ENCODE results near the gene METTL3. TPM values are rescaled to one million over a fixed set of nuclear protein-coding genes. Genes with fewer than 3 reads are reported as not detected.

The METTL3 gene
- total and polyA plus RNA-seq, 2 experiments from 2014 or later, result 28.6 to 44.5 TPM

- peak; percentile 83 for DNase-seq
- H2AFZ ChIP-seq, result no peak overlapping the region
- in situ Hi-C loops (cut with MboI), result no loop called here
- peak overlapping the region; percentile 41; the same call in 1 of the 2 replicates for H3K27ac ChIP-seq
- H3K9ac ChIP-seq, result no peak overlapping the region
- H3K4me1 ChIP-seq (ENCODE audit: insufficient read depth), result peaks cover 14% of the 10 kb centered on the region
- 15 to 20% methylated on average over 2 of the region's 2 CpGs for WGBS, 2 experiments (ENCODE audit: low coverage in 1 of 2, low lambda C conversion rate in 2 of 2, missing lambda C conversion rate in 2 of 2)
- H3K4me3 ChIP-seq, result no peak overlapping the region
- peaks cover 15% of the 10 kb centered on the region for H3F3A ChIP-seq (ENCODE audit: insufficient read depth)
- H3K79me2 ChIP-seq (ENCODE audit: insufficient read depth), result no peaks in the 10 kb centered on the region
- no peaks in the 10 kb centered on the region for H3K27me3 ChIP-seq (replicated peaks; ENCODE audit: insufficient read depth)
- H3K36me3 ChIP-seq (ENCODE audit: low read depth), result no peaks in the 10 kb centered on the region
- no peaks in the 10 kb centered on the region for H3K9me3 ChIP-seq (ENCODE audit: low read depth)
- no peaks in the 10 kb centered on the region for H3K9me2 ChIP-seq (ENCODE audit: insufficient read depth)
- TF ChIP-seq EZH2phosphoT487 (IDR thresholded peaks at IDR 0.05; ENCODE audit: insufficient read depth, low read depth) (no peak), EZH2 (IDR thresholded peaks at IDR 0.05; ENCODE audit: insufficient read depth, poor library complexity, severe bottlenecking) (no peak)
- no peak overlapping the region for H3K4me2 ChIP-seq (ENCODE audit: unreplicated experiment)
- no peaks in the 10 kb centered on the region for H4K20me1 ChIP-seq (ENCODE audit: insufficient read depth)
Observed at GRCh38 chr14:21521501-21521900, 10.4 kb upstream of the METTL3 start.

DNA sequence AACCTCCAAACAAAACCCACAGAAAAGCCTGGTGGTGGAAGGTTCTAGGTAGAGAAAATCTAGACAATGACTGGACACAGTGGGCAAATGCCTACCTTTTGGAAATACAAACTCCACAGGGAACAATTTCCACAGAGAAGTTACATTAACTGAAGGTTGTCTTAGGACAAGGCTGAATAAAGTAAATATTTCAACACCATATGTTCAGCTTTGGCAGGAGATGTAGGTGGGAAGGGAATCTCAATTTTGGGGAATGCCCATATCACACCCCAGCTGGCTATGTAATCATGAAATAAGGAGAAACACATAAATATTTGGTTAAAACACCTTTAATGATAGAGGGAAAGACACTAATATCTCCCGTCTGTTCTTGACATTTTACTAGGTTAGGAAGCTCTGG is 9.6 kb upstream of the METTL3 start:
- H3K9me2 ChIP-seq (ENCODE audit: insufficient read depth), result no peaks in the 10 kb centered on the region
- no peaks in the 10 kb centered on the region for H4K20me1 ChIP-seq (ENCODE audit: insufficient read depth)
- 56 to 60% methylated on average over 1 of the region's 1 CpG for WGBS, 2 experiments (ENCODE audit: low coverage in 1 of 2, low lambda C conversion rate in 2 of 2, missing lambda C conversion rate in 2 of 2)
- no peak overlapping the region for H3K4me2 ChIP-seq (ENCODE audit: unreplicated experiment)
- H3K9me3 ChIP-seq (ENCODE audit: low read depth), result no peaks in the 10 kb centered on the region
- no peak overlapping the region for H3K27ac ChIP-seq
- peaks cover 14% of the 10 kb centered on the region for H3K4me1 ChIP-seq (ENCODE audit: insufficient read depth)
- peaks cover 15% of the 10 kb centered on the region for H3F3A ChIP-seq (ENCODE audit: insufficient read depth)
- no peaks in the 10 kb centered on the region for H3K79me2 ChIP-seq (ENCODE audit: insufficient read depth)
- TF ChIP-seq EZH2 (IDR thresholded peaks at IDR 0.05; ENCODE audit: insufficient read depth, poor library complexity, severe bottlenecking), result no peak
- no peak overlapping the region for H3K4me3 ChIP-seq
- in situ Hi-C loops (cut with MboI), result no loop called here
- H3K9ac ChIP-seq, result no peak overlapping the region
- H2AFZ ChIP-seq, result no peak overlapping the region
- H3K36me3 ChIP-seq (ENCODE audit: low read depth), result no peaks in the 10 kb centered on the region
- no peak for DNase-seq
- no peaks in the 10 kb centered on the region for H3K27me3 ChIP-seq (replicated peaks; ENCODE audit: insufficient read depth)

GRCh38 chr14:21518725-21519124 is 7.6 kb upstream of the METTL3 start:
- Histone ChIP-seq H4K20me1 (ENCODE audit: insufficient read depth) (no peaks in the 10 kb centered on the region), H3K27ac (no peak overlapping the region), H3K4me3 (no peak overlapping the region), H2AFZ (no peak overlapping the region), H3K79me2 (ENCODE audit: insufficient read depth) (no peaks in the 10 kb centered on the region), H3K4me2 (ENCODE audit: unreplicated experiment) (no peak overlapping the region), H3K9ac (no peak overlapping the region), H3K36me3 (ENCODE audit: low read depth) (no peaks in the 10 kb centered on the region), H3K4me1 (ENCODE audit: insufficient read depth) (peaks cover 14% of the 10 kb centered on the region), H3K27me3 (replicated peaks; ENCODE audit: insufficient read depth) (no peaks in the 10 kb centered on the region), H3F3A (ENCODE audit: insufficient read depth) (peaks cover 15% of the 10 kb centered on the region), H3K9me3 (ENCODE audit: low read depth) (no peaks in the 10 kb centered on the region), H3K9me2 (ENCODE audit: insufficient read depth) (no peaks in the 10 kb centered on the region)
- no peak for DNase-seq
- 56 to 63% methylated on average over 2 of the region's 2 CpGs for WGBS, 2 experiments (ENCODE audit: low coverage in 1 of 2, low lambda C conversion rate in 2 of 2, missing lambda C conversion rate in 2 of 2)
- TF ChIP-seq EZH2 (IDR thresholded peaks at IDR 0.05; ENCODE audit: insufficient read depth, poor library complexity, severe bottlenecking), result no peak
- TF ChIP-seq EZH2phosphoT487 (IDR thresholded peaks at IDR 0.05; ENCODE audit: insufficient read depth, low read depth), result no peak
- in situ Hi-C loops (cut with MboI), result no loop called here

DNA sequence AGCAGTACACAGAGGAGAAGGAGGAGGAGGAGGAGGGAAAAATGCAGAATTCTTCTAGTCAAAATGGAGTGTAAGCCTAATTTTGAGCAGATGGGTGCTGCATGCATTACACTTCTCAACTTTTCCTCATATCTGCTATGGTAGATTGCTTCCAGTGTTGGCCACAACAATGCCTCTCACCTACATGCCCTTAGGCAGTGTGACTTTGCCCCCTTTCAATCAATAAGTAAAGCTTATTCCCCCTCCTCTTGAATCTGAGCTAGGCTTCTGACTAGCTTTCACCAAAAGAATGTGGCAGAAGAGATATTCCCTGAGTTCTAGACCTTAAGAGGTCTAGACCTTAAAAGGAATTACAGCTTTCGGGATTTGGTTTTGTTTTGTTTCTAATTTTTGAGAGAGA is 3.2 kb upstream of the METTL3 start:
- Histone ChIP-seq H3F3A (ENCODE audit: insufficient read depth) (0 out of 2 replicates have a peak, but pooled peaks cover 4% of the 10 kb centered on the region), H3K4me2 (ENCODE audit: unreplicated experiment) (no peak overlapping the region), H3K9me3 (ENCODE audit: low read depth) (no peaks in the 10 kb centered on the region), H3K79me2 (ENCODE audit: insufficient read depth) (peaks cover 17% of the 10 kb centered on the region), H3K27ac (no peak overlapping the region), H3K9ac (no peak overlapping the region), H4K20me1 (ENCODE audit: insufficient read depth) (no peaks in the 10 kb centered on the region), H3K27me3 (replicated peaks; ENCODE audit: insufficient read depth) (no peaks in the 10 kb centered on the region), H3K9me2 (ENCODE audit: insufficient read depth) (no peaks in the 10 kb centered on the region), H3K4me3 (no peak overlapping the region), H3K4me1 (ENCODE audit: insufficient read depth) (peaks cover 5% of the 10 kb centered on the region), H3K36me3 (ENCODE audit: low read depth) (no peaks in the 10 kb centered on the region), H2AFZ (peak overlapping the region; percentile 46)
- DNase-seq, result no peak
- in situ Hi-C loops (cut with MboI), result no loop called here
- TF ChIP-seq EZH2 (IDR thresholded peaks at IDR 0.05; ENCODE audit: insufficient read depth, poor library complexity, severe bottlenecking) (no peak), EZH2phosphoT487 (IDR thresholded peaks at IDR 0.05; ENCODE audit: insufficient read depth, low read depth) (no peak)
- WGBS, 2 experiments (ENCODE audit: low coverage in 1 of 2, low lambda C conversion rate in 2 of 2, missing lambda C conversion rate in 2 of 2), result 87 to 94% methylated on average over 1 of the region's 1 CpG
